ENCODE measurements around the gene NR4A3. TPM values are rescaled to one million over a fixed set of nuclear protein-coding genes. Genes with fewer than 3 reads are reported as not detected.

The NR4A3 gene
- total RNA-seq, 3 donors from 2014 or later (not counting 1 experiment from before 2014, with no cell fraction given) = 31.1 to 43.4 (median 38.6) TPM

DNA sequence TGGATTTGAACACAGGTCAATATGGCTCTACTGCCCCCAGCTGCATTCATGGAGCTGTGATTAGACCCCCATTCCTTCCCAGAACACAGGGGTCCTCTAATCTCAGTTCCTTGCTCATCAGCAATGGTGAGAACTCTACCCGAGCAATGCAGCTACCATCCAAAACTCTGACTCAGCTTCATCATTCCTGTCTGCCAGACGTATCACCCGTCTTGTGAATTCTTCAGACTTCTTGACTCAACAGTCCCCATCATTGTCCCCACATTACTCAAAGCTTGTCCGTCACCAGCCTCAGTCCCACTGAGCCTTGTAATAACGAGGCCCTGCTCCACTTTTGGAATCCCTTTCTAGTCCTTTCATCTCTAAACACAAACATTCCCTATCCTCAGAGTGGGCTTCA lies 48.4 kb downstream of the NR4A3 start:
- H3K4me1 Mint-ChIP-seq = peaks cover 9% of the 10 kb centered on the region in 2 donors
- 95% methylated on average over 5 of the region's 5 CpGs for WGBS (ENCODE audit: insufficient coverage)
- intact Hi-C loops (cut with micrococcal nuclease) = no loop called here

DNA sequence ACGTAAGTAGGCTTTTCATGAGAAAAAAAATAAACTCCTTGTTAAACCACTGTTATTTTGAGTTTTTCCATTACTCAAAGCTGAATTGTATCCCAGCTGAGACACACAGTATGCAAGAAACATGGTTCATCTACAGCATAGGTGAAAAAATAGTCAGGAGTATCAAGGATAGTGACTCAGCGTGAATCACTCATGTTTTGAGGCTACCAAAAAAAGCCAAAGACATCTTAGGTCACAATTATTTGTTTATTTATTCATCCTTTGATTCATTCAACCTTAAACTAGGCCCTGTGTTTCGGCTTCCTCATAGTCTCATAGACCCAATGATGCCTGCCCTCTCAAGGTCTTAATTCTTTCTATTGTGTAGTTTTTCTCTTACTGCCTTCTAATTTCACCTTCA lies 51.8 kb downstream of the NR4A3 start:
- Mint-ChIP-seq H3K27me3 (ENCODE audit: low read depth in 2 of 2) (no peaks in the 10 kb centered on the region), H3K27ac (no peak overlapping the region), H3K4me1 (no peaks in the 10 kb centered on the region), H3K4me3 (no peak overlapping the region), H3K36me3 (no peaks in the 10 kb centered on the region), H3K9me3 (no peaks in the 10 kb centered on the region)
- no peaks in the 10 kb centered on the region for H3K9me3 ChIP-seq (ENCODE audit: control insufficient read depth, insufficient read depth, low read length)
- WGBS (ENCODE audit: insufficient coverage) = 96% methylated on average over 3 of the region's 3 CpGs
- no peaks in the 10 kb centered on the region for H3K4me1 ChIP-seq (ENCODE audit: control insufficient read depth, insufficient read depth, low read length)
- TF ChIP-seq, protein P1, sequence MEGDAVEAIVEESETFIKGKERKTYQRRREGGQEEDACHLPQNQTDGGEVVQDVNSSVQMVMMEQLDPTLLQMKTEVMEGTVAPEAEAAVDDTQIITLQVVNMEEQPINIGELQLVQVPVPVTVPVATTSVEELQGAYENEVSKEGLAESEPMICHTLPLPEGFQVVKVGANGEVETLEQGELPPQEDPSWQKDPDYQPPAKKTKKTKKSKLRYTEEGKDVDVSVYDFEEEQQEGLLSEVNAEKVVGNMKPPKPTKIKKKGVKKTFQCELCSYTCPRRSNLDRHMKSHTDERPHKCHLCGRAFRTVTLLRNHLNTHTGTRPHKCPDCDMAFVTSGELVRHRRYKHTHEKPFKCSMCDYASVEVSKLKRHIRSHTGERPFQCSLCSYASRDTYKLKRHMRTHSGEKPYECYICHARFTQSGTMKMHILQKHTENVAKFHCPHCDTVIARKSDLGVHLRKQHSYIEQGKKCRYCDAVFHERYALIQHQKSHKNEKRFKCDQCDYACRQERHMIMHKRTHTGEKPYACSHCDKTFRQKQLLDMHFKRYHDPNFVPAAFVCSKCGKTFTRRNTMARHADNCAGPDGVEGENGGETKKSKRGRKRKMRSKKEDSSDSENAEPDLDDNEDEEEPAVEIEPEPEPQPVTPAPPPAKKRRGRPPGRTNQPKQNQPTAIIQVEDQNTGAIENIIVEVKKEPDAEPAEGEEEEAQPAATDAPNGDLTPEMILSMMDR (IDR thresholded peaks at IDR 0.05) = no peak
- ATAC-seq (no peak), DNase-seq (no peak)
- peaks cover 2% of the 10 kb centered on the region for H3K27me3 ChIP-seq (ENCODE audit: control insufficient read depth, insufficient read depth, low read length)
- H3K27ac ChIP-seq (ENCODE audit: low read length) = no peak overlapping the region
- H3K36me3 ChIP-seq (ENCODE audit: control insufficient read depth, insufficient read depth, low read length) = no peaks in the 10 kb centered on the region
- H3K4me3 ChIP-seq (ENCODE audit: low read length) = no peak overlapping the region
- intact Hi-C loops (cut with micrococcal nuclease) = no loop called here

More for the DNA sequence above, 48.4 kb downstream of the NR4A3 start:
- ATAC-seq (no peak), DNase-seq (no peak)
- TF ChIP-seq, protein P1 (IDR thresholded peaks at IDR 0.05) = no peak
- no peaks in the 10 kb centered on the region for H3K9me3 ChIP-seq (ENCODE audit: control insufficient read depth, insufficient read depth, low read length)
- no peak overlapping the region for H3K27ac ChIP-seq (ENCODE audit: low read length)
- no peak overlapping the region for H3K4me3 ChIP-seq (ENCODE audit: low read length)
- no peaks in the 10 kb centered on the region for H3K27me3 Mint-ChIP-seq (ENCODE audit: low read depth in 2 of 2)
- no peaks in the 10 kb centered on the region for H3K4me1 ChIP-seq (ENCODE audit: control insufficient read depth, insufficient read depth, low read length)
- no peaks in the 10 kb centered on the region for H3K27me3 ChIP-seq (ENCODE audit: control insufficient read depth, insufficient read depth, low read length)
- no peaks in the 10 kb centered on the region for H3K36me3 Mint-ChIP-seq
- H3K9me3 Mint-ChIP-seq = no peaks in the 10 kb centered on the region
- H3K27ac Mint-ChIP-seq = no peak overlapping the region
- H3K36me3 ChIP-seq (ENCODE audit: control insufficient read depth, insufficient read depth, low read length) = no peaks in the 10 kb centered on the region
- no peak overlapping the region for H3K4me3 Mint-ChIP-seq

DNA sequence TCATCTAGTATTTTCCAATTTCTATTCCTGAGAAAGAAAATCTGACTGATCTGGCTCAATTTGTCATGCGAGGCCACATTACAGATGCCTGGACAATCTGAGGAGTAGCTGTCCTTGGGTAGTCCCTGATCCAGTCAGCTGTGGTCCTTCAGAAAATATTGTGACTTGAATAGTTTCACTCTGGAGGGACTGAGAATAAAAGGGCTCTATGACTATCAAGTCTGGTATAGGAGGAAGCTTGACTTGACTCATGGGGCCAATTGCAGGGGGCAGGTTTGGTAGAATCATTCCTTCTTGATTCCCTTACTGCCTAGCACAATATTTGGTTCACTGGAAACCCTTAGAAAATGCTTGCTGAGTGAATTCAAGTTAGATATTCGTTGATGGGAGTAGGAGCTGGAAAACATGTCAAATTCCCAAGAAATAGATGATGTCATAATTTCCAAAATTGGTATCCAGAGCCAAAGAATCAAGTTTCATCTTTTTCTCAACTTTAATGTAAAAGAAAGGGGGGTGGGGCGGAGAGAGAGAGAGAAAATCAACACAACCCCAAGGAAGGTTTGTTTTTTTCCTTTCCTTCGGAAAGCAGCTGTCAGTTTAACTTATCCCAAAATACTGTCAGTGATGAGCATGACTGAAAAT lies 52.4 kb downstream of the NR4A3 start:
- TF ChIP-seq, protein P1 (IDR thresholded peaks at IDR 0.05) = no peak
- no peak overlapping the region for H3K27ac Mint-ChIP-seq
- intact Hi-C loops (cut with micrococcal nuclease) = no loop called here
- Histone ChIP-seq H3K27me3 (ENCODE audit: control insufficient read depth, insufficient read depth, low read length) (peaks cover 2% of the 10 kb centered on the region), H3K9me3 (ENCODE audit: control insufficient read depth, insufficient read depth, low read length) (no peaks in the 10 kb centered on the region), H3K36me3 (ENCODE audit: control insufficient read depth, insufficient read depth, low read length) (no peaks in the 10 kb centered on the region), H3K4me1 (ENCODE audit: control insufficient read depth, insufficient read depth, low read length) (no peaks in the 10 kb centered on the region), H3K27ac (ENCODE audit: low read length) (no peak overlapping the region), H3K4me3 (ENCODE audit: low read length) (no peak overlapping the region)
- no peaks in the 10 kb centered on the region for H3K4me1 Mint-ChIP-seq
- ATAC-seq = no peak
- no peaks in the 10 kb centered on the region for H3K27me3 Mint-ChIP-seq (ENCODE audit: low read depth in 2 of 2)
- no peak for DNase-seq
- H3K36me3 Mint-ChIP-seq = no peaks in the 10 kb centered on the region
- no peak overlapping the region for H3K4me3 Mint-ChIP-seq
- H3K9me3 Mint-ChIP-seq = no peaks in the 10 kb centered on the region
- 88% methylated on average over 2 of the region's 4 CpGs for WGBS (ENCODE audit: insufficient coverage)

DNA sequence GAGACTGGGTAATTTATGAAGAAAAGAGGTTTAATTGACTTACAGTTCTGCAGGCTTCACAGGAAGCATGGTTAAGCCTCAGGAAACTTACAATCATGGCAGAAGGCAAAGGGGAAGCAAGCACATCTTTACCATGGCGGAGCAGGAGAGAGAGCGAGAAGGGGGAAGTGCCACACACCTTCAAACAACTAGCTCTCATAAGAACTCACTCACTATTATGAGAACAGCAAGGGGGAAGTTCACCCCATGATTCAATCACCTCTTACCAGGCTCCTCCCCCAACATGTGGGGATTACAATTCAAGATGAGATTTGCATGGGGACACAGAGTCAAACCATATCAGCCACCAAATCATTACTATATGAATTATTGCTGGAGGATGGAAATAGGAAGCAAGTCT lies 54.5 kb downstream of the NR4A3 start:
- Mint-ChIP-seq H3K4me3 (no peak overlapping the region), H3K4me1 (no peaks in the 10 kb centered on the region), H3K27ac (no peak overlapping the region), H3K36me3 (no peaks in the 10 kb centered on the region), H3K27me3 (ENCODE audit: low read depth in 2 of 2) (no peaks in the 10 kb centered on the region), H3K9me3 (no peaks in the 10 kb centered on the region)
- intact Hi-C loops (cut with micrococcal nuclease) = no loop called here
- TF ChIP-seq, protein P1 (IDR thresholded peaks at IDR 0.05) = no peak
- no peaks in the 10 kb centered on the region for H3K4me1 ChIP-seq (ENCODE audit: control insufficient read depth, insufficient read depth, low read length)
- DNase-seq = no peak
- peaks cover 2% of the 10 kb centered on the region for H3K27me3 ChIP-seq (ENCODE audit: control insufficient read depth, insufficient read depth, low read length)
- no CpG with 5 or more reads among the region's 2 CpGs for WGBS (ENCODE audit: insufficient coverage)
- H3K36me3 ChIP-seq (ENCODE audit: control insufficient read depth, insufficient read depth, low read length) = no peaks in the 10 kb centered on the region
- no peaks in the 10 kb centered on the region for H3K9me3 ChIP-seq (ENCODE audit: control insufficient read depth, insufficient read depth, low read length)
- ATAC-seq = no peak
- no peak overlapping the region for H3K27ac ChIP-seq (ENCODE audit: low read length)
- no peak overlapping the region for H3K4me3 ChIP-seq (ENCODE audit: low read length)

All from natural killer cell (primary cell).